Karpas-422 (cell line): ENCODE results near the gene DYNC1H1. TPM values are rescaled to one million over a fixed set of nuclear protein-coding genes. Genes with fewer than 3 reads are reported as not detected.
A peak's percentile ranks its signal among the peaks of the same experiment; 100 is the strongest.
"Not testable (repeated sequence)": the region's sequence is repeated elsewhere in the genome, so short reads cannot be mapped to it uniquely, and the experiment has no call there.

Source experiments
- DNase-seq: peaks from one replicate; pipeline ENCODE4 v3.0.0-alpha.2; 2015
- H2AFZ ChIP-seq: fragments of 200-600 bp; sonication (generic); 2 replicates; pipeline ENCODE4 v1.6.1; 2014; ENCODE audit warnings: antibody characterized with exemption, low read length, mixed read lengths
- H3K27ac ChIP-seq: fragments of 200-600 bp; sonication (generic); 2 replicates; pipeline ENCODE4 v1.5.1; 2014; ENCODE audit warnings: mild to moderate bottlenecking, low read length, moderate library complexity
- H3K27me3 ChIP-seq: fragments of 200-600 bp; sonication (generic); 2 replicates; pipeline ENCODE4 v1.6.1; 2014; ENCODE audit warnings: low read length, mixed read lengths
- H3K36me3 ChIP-seq: fragments of 200-600 bp; sonication (generic); 2 replicates; pipeline ENCODE4 v1.6.1; 2014; ENCODE audit warnings: low read length, mixed read lengths; ENCODE audit not compliant: insufficient read depth
- H3K4me1 ChIP-seq: fragments of 200-600 bp; sonication (generic); 2 replicates; pipeline ENCODE4 v1.6.1; 2014; ENCODE audit warnings: mild to moderate bottlenecking, low read length, mixed read lengths
- H3K4me2 ChIP-seq: fragments of 200-600 bp; sonication (generic); 2 replicates; pipeline ENCODE4 v1.6.1; 2014; ENCODE audit warnings: low read length, low read depth, mild to moderate bottlenecking; ENCODE audit not compliant: poor library complexity, severe bottlenecking
- H3K4me3 ChIP-seq: fragments of 200-600 bp; sonication (generic); 2 replicates; pipeline ENCODE4 v1.5.1; 2014; ENCODE audit warnings: mild to moderate bottlenecking, antibody characterized with exemption, low read length, mixed read lengths
- H3K79me2 ChIP-seq: fragments of 200-600 bp; sonication (generic); 2 replicates; pipeline ENCODE4 v1.6.1; 2014; ENCODE audit warnings: mild to moderate bottlenecking, low read length, mixed read lengths
- H3K9ac ChIP-seq: fragments of 200-600 bp; sonication (generic); 2 replicates; pipeline ENCODE4 v1.6.0; 2014; ENCODE audit warnings: low read length
- H3K9me2 ChIP-seq: fragments of 200-600 bp; sonication (generic), shearing (Covaris generic); replicated peaks from 2 replicates; pipeline ENCODE4 v1.6.0; 2014; ENCODE audit warnings: mild to moderate bottlenecking, low read length, moderate library complexity; ENCODE audit not compliant: insufficient read depth
- H3K9me3 ChIP-seq: fragments of 300-700, 200-600 bp; sonication (generic); 2 replicates; pipeline ENCODE4 v1.6.1; 2014; ENCODE audit warnings: low read length, mixed read lengths
- H4K20me1 ChIP-seq: fragments of 200-600 bp; sonication (generic); 2 replicates; pipeline ENCODE4 v1.6.1; 2014; ENCODE audit warnings: mild to moderate bottlenecking, antibody characterized with exemption, low read length, low read depth; ENCODE audit not compliant: insufficient read depth
- total RNA-seq: library from RNA; depleted of rRNA; stranded (reverse); fragments of >200 nt; shearing (Covaris generic); gene quantifications from 2 replicates; pipeline ENCODE4 v1.2.3, GENCODE V29; 2014; ENCODE audit warnings: low replicate concordance

Gene DYNC1H1
- total RNA-seq, 1 experiment from 2014 or later = 240 TPM

GRCh38 chr14:102063808-102064429, 99.5 kb downstream of the DYNC1H1 start:
- Histone ChIP-seq H3K36me3 (no peaks in the 10 kb centered on the region), H3K9me2 (no peaks in the 10 kb centered on the region), H4K20me1 (no peaks in the 10 kb centered on the region), H3K79me2 (no peaks in the 10 kb centered on the region), H3K9me3 (no peaks in the 10 kb centered on the region), H3K9ac (no peak overlapping the region), H3K4me1 (no peaks in the 10 kb centered on the region), H3K27me3 (no peaks in the 10 kb centered on the region), H2AFZ (no peak overlapping the region), H3K4me2 (no peak overlapping the region), H3K27ac (no peak overlapping the region), H3K4me3 (no peak overlapping the region)
- DNase-seq = no peak

- H2AFZ ChIP-seq, H3K9me3 ChIP-seq, H3K9me2 ChIP-seq, H3K9ac ChIP-seq, H3K27me3 ChIP-seq, H3K4me2 ChIP-seq, H4K20me1 ChIP-seq, H3K79me2 ChIP-seq, H3K4me3 ChIP-seq, H3K36me3 ChIP-seq, H3K4me1 ChIP-seq, H3K27ac ChIP-seq, DNase-seq: not testable (repeated sequence)
Measured at GRCh38 chr14:102064590-102064989, 100.2 kb downstream of the DYNC1H1 start.

- Histone ChIP-seq H3K27me3 (no peaks in the 10 kb centered on the region), H3K4me1 (no peaks in the 10 kb centered on the region), H3K4me3 (no peak overlapping the region), H4K20me1 (no peaks in the 10 kb centered on the region), H3K36me3 (no peaks in the 10 kb centered on the region), H3K9ac (no peak overlapping the region), H3K9me2 (no peaks in the 10 kb centered on the region), H3K27ac (no peak overlapping the region), H3K9me3 (no peaks in the 10 kb centered on the region), H3K79me2 (no peaks in the 10 kb centered on the region), H2AFZ (no peak overlapping the region), H3K4me2 (no peak overlapping the region)
- no peak for DNase-seq
Measured at GRCh38 chr14:102066041-102066451, 101.7 kb downstream of the DYNC1H1 start.

- no peak overlapping the region for H2AFZ ChIP-seq
- no peaks in the 10 kb centered on the region for H3K9me2 ChIP-seq
- no peak overlapping the region for H3K4me3 ChIP-seq
- H3K9me3 ChIP-seq = no peaks in the 10 kb centered on the region
- H4K20me1 ChIP-seq = no peaks in the 10 kb centered on the region
- H3K79me2 ChIP-seq = no peaks in the 10 kb centered on the region
- H3K36me3 ChIP-seq = peaks cover 3% of the 10 kb centered on the region; the same call in 1 of the 2 replicates
- peak; percentile 44 for DNase-seq
- no peak overlapping the region for H3K27ac ChIP-seq
- no peak overlapping the region for H3K9ac ChIP-seq
- H3K4me2 ChIP-seq = no peak overlapping the region
- H3K27me3 ChIP-seq = no peaks in the 10 kb centered on the region
- no peaks in the 10 kb centered on the region for H3K4me1 ChIP-seq
Measured at GRCh38 chr14:102071283-102071998, 107.1 kb downstream of the DYNC1H1 start.

DNA sequence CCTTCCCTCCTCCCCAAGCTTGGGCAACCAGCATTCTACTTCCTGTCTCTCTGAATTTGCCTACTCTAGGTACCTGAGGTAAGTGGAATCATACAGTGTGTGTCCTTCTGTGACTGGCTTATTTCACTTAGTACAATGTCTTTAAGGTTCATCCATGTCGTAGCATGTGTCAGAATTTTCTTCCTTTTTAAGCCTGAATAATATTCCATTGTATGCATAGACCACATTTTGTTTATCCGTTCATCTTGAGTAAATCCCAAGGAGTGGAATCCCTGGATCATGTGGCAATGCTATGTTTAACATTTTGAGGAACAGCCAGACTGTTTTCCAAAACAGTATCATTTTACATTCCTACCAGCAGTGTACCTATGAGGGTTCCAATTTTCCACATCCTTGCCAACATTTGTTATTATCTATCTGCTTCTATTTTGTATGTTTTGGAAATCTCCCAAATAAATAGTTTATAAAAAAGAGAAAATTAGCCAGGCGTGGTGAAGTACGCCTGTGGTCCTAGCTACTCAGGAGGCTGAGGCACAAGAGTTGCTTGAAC, 110.1 kb downstream of the DYNC1H1 start:
- Histone ChIP-seq H4K20me1 (no peaks in the 10 kb centered on the region), H3K4me2 (no peak overlapping the region), H3K79me2 (no peaks in the 10 kb centered on the region), H3K9me3 (no peaks in the 10 kb centered on the region), H3K9me2 (no peaks in the 10 kb centered on the region), H3K4me3 (no peak overlapping the region), H3K4me1 (no peaks in the 10 kb centered on the region), H3K9ac (no peak overlapping the region), H3K36me3 (peaks cover 14% of the 10 kb centered on the region), H3K27me3 (no peaks in the 10 kb centered on the region), H2AFZ (no peak overlapping the region), H3K27ac (no peak overlapping the region)
- DNase-seq = peak; percentile 75

DNA sequence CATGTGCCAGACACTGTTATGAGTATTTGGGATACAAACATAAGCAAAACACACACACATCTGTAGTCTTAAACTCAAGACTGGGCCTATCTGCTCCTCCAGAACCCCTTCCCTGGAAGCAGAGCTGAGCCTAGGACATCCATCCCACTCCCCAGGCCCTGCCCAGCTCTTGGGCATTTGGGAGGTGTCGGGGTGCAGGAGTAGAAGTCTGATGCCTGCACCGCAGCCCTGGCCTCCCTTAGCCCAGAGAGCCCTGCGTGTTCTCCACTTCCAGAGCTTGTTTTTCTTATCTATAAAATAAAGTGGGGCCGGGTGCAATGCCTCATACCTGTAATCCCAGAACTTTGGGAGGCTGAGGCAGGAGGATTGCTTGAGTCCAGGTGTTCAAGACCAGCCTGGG, 110.8 kb downstream of the DYNC1H1 start:
- H3K9me2 ChIP-seq = no peaks in the 10 kb centered on the region
- DNase-seq = peak; percentile 74
- no peak overlapping the region for H3K27ac ChIP-seq
- no peaks in the 10 kb centered on the region for H3K27me3 ChIP-seq
- H3K4me2 ChIP-seq = no peak overlapping the region
- no peak overlapping the region for H3K9ac ChIP-seq
- peaks cover 21% of the 10 kb centered on the region for H3K36me3 ChIP-seq
- H3K9me3 ChIP-seq = no peaks in the 10 kb centered on the region
- no peaks in the 10 kb centered on the region for H3K4me1 ChIP-seq
- no peak overlapping the region for H2AFZ ChIP-seq
- no peaks in the 10 kb centered on the region for H3K79me2 ChIP-seq
- peaks cover 3% of the 10 kb centered on the region; the same call in 1 of the 2 replicates for H4K20me1 ChIP-seq
- H3K4me3 ChIP-seq = no peak overlapping the region

- H3K4me2 ChIP-seq = no peak overlapping the region
- no peak overlapping the region for H3K4me3 ChIP-seq
- no peaks in the 10 kb centered on the region for H3K27me3 ChIP-seq
- DNase-seq = no peak
- H3K27ac ChIP-seq = no peak overlapping the region
- peaks cover 17% of the 10 kb centered on the region; the same call in 1 of the 2 replicates for H4K20me1 ChIP-seq
- no peaks in the 10 kb centered on the region for H3K4me1 ChIP-seq
- H2AFZ ChIP-seq = no peak overlapping the region
- H3K9me2 ChIP-seq = no peaks in the 10 kb centered on the region
- H3K36me3 ChIP-seq = peaks cover 43% of the 10 kb centered on the region
- no peaks in the 10 kb centered on the region for H3K9me3 ChIP-seq
- no peaks in the 10 kb centered on the region for H3K79me2 ChIP-seq
- H3K9ac ChIP-seq = no peak overlapping the region
Measured at GRCh38 chr14:102077382-102077709, 113.0 kb downstream of the DYNC1H1 start.

DNA sequence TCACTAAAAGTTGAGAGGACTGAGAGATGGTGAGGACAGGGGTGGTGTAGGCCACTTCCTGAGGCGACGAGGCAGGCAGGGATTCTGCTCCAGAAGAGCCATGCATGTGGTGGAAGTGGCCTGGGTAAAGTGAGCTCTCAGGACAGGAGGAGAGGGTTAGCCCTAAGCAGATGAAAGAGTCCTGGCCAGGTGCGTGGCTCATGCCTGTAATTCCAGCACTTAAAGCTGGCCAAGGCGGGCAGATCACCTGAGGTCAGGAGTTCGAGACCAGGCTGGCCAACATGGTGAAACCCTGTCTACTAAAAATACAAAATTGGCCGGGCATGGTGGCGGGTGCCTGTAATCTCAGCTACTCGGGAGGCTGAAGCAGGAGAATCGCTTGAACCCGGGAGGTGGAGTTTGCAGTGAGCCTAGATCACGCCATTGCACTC, 114.0 kb downstream of the DYNC1H1 start:
- H3K4me3 ChIP-seq, H3K4me1 ChIP-seq, H3K79me2 ChIP-seq, H2AFZ ChIP-seq, H3K27me3 ChIP-seq, H3K4me2 ChIP-seq, H3K27ac ChIP-seq, H3K9me2 ChIP-seq, H3K9me3 ChIP-seq, H3K9ac ChIP-seq: not testable (repeated sequence)
- Histone ChIP-seq H3K36me3 (peaks cover 53% of the 10 kb centered on the region), H4K20me1 (peaks cover 22% of the 10 kb centered on the region; the same call in 1 of the 2 replicates)
- peak; percentile 70 for DNase-seq
